Measurements from ENCODE around the gene ZNF827.
"Not testable (repeated sequence)": the region's sequence is repeated elsewhere in the genome, so short reads cannot be mapped to it uniquely, and the experiment has no call there.

Gene ZNF827

DNA sequence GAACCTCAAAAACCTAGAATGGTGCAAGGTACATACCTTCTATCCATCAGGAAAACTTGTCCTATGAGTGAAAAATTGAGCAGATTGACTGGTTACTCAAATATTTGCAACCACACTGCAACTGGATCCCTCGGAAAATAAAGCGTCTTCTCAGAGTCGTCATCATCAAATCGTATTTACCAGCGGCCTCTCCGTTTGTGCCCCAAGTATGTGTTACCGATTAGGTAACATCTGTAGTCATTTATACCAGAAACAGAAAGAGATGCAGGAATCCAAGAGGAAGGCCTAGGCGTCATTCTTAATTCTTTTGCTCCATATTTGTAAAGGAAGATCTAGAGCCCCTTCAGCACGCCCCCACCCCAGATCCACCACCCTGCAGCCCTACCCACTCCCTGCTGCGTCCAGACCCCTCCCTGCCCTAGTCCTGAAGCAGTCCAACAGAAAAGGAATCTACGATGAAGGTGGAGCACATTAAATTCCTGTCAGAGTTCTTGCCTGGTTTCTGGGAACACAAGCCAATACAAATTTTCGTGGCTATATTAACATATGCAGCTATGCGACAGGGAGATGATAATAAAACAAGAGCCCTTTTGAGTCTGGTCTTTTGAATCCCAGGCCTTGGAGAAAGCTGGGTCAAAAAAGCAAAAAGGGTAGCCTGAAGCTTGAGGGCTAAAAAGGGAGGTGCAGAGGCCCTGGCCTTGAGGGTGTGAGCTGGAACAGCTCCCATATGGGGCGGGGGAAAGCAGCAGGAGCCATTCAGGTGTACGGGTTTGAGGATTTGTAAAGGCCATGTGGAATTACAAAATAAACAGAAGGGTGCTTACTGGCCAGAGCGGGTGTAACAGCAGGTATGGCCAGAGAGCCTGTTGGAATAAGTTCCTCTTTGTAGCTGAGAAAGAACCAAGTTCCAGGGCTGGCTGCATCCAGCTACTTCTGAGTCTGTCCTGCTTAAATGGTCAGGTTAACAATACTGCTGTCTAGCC lies 77.0 kb downstream of the ZNF827 start:
- no peak for DNase-seq

- no peak for DNase-seq
Observed at GRCh38 chr4:145860897-145861296, 77.7 kb downstream of the ZNF827 start.

DNA sequence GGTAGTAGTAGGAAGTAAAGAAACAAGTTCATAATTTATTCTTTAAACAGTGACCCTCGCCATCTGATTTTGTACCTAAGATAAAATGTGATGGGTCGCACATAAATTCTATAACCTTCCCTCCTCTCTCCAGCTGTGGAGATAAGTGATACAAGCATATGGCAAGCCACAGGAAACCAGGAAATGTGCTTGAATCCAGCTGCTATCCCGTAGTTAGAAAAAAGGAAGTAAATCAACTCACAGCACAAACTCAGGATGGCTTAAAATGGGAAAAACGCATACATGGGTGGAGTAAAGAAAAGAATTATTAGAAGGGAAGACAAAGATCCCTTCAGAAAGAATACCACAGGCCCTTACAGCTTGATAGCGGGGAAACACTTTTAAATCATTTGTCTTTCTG lies 78.2 kb downstream of the ZNF827 start:
- DNase-seq = no peak

- DNase-seq = no peak
Observed at GRCh38 chr4:145859926-145860325, 78.7 kb downstream of the ZNF827 start.

GRCh38 chr4:145859426-145859825 lies 79.2 kb downstream of the ZNF827 start:
- DNase-seq = no peak

GRCh38 chr4:145852256-145852839 lies 86.3 kb downstream of the ZNF827 start:
- DNase-seq = no peak

DNA sequence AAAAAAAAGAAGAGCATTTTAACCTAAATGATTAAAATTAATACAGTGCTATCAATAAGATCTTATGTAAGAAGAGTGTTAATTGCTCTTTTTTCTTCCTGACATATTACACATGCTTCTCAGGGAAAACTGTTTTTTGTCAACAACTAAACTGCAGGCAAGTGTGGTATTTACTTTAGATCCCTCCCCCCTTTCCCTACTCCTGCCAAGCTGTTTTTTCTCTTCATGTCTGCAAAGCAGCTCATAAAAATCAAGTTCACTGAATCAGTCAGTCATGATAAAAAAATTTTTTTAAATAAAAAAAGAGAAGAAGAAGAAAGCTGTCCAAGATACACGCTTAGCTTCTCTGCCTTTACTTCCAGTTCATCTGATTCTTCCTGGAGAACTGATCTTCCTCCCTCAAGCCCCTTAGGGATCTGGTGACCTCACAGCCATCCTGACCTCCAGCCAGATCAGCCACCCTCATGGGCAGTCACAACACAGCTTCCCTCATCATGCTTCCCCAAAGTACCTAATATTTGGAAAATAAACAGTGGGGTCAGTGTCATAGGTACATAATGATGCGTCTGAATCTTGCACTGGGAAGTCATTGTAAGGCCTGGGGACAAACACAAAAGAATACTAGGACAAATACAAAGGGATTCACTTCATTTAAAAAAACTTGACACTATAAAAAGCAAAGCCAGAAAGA lies 87.0 kb downstream of the ZNF827 start:
- DNase-seq = no peak

DNA sequence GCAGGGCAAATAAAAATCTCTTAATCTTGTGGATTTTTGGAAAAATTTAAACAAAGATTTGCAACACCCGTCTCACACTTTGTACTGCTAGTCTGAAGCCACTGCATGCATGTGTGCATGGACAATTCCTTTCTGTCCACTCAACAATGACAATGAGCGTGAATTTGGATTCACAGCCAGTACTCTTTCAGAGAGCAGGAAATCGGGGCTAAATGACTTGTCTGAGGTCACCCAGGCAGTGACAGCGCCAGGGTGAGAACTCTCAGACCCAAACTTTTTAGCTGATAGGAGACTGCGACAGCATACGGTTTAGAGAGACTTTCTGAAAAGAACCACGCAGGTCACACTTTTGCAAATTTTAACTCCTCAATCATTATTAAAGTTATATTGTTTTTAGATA lies 90.9 kb downstream of the ZNF827 start:
- no peak for DNase-seq

GRCh38 chr4:145845118-145845517 lies 93.5 kb downstream of the ZNF827 start:
- no peak for DNase-seq

GRCh38 chr4:145843639-145844038 lies 95.0 kb downstream of the ZNF827 start:
- no peak for DNase-seq

DNA sequence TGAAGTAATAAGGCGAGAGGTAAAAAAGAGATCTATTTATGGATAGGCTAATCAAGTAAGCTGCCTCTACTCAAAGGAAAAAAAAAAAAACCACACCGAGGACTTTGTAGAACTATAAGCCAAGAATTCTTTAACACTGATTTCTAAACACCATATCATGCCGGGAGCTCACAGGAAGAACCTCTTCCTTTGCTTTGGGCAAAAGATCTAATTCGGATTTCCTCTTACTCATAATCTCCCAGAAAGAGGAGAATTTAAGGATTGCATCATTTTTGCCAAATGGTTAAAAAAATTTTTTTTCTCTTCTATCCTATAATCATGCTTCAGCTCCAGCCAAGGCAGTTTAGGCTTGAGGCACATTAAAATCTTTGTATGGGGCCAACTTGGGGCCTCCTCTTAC lies 95.5 kb downstream of the ZNF827 start:
- no peak for DNase-seq

GRCh38 chr4:145842224-145842887 lies 96.3 kb downstream of the ZNF827 start:
- DNase-seq = no peak

DNA sequence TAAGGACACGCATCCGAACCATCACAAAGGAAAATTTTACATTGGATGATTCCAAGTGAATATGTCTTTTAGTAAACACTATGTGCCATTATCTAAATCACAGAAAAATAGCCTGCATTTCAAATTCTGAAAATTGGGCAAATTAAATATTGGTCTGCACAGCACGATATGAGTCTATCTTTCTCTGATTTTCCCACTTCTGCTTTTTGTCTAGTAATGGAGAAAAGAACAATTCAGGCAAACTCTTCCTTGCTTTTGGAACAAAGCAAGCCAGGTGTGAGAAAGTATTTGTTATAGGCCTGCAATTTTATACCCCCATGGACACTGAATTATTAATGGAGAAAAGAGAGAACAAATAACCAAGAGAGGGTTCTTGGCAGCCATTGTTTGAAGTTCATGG lies 97.8 kb downstream of the ZNF827 start:
- no peak for DNase-seq

GRCh38 chr4:145840162-145840768 lies 98.4 kb downstream of the ZNF827 start:
- no peak for DNase-seq

GRCh38 chr4:145839151-145839550 lies 99.5 kb downstream of the ZNF827 start:
- no peak for DNase-seq

DNA sequence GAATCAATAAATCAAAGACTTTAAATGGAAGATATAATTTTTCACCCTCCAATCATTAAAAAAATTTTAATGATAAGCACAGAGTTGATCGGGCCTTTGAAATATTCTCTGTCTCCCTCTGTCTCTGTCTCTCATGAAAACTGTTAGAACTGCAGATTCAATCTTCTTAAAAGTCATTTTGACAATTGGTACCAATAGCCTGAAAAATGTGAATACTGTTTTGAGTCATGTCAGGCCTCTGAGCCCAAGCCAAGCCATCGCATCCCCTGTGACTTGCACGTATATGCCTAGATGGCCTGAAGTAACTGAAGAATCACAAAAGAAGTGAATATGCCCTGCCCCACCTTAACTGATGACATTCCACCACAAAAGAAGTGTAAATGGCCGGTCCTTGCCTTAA lies 106.2 kb downstream of the ZNF827 start:
- DNase-seq = not testable (repeated sequence)

DNA sequence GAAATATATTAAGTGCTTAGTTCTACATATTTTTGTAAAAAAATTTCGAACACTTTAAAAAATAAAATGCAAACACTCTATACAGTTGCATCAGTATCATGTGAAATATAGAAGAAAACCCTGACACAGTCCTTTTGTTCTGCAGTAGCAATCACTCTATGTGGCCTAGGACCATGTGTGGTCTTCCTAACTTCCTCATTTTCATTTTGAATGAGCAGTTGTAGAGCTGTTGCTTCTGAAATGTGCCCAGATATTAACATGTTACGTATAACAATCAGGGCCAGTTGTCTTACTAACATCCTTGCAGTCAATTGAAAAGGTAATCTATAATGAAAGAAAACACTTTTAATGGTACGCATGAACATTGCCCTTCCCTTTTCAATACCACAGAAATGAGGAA lies 107.9 kb downstream of the ZNF827 start:
- DNase-seq = no peak

- DNase-seq = no peak
Observed at GRCh38 chr4:145829629-145830395, 108.8 kb downstream of the ZNF827 start.

DNA sequence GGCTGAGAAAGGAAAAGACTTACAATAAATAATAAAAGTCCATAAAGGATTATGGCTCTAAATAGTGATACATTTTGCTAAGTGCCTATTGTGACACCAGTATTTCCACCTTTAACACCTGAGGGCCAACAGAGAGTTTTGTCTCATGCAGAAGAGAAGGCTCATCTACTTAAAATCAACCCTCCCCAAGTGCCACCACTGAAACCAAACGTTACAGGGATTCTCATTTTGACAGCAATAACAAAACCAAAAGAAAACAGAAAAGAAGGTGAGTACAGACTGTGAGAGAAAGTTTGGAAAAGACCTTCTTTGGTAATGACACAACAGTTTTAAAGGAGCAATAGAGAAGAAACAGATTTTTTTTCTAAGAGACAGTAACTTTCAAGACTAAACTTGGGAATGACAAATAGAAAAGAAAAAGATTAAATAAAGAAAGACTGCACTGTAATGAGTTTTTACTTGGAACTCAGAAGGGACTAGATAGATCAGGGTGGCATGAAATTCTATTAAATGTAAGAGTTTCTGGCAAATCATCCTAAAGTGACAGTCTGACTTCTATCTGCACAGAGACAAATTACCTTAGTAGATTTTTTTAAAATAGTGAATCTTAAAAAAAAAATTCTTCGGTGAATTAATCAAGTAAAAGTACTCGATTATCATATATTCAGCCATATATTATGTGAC lies 109.7 kb downstream of the ZNF827 start:
- no peak for DNase-seq

- no peak for DNase-seq
Observed at GRCh38 chr4:145827885-145828284, 110.7 kb downstream of the ZNF827 start.

DNA sequence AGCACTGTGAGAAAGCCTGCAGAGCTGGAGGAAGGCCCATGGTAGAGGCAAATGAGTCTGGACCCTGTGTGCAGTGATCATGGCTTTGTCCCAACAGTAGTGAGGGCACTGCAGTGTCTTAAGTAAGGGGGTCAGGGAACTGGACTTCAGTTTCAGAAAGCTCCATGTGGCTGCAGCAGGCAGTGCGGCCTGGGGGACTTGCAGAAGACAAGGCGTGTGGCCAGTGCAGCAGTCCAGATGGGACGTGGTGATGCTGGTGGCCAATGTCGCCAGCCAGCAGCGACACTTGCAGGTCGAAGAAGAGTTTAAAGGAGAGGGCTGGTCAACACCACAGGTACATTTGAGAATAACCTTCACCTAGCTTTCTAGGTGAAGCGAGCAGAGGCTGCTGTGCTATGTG lies 113.4 kb downstream of the ZNF827 start:
- no peak for DNase-seq

Measured in activated CD4-positive, alpha-beta T cell treated with anti-CD3 and anti-CD28 coated beads for 1 hour (primary cell).